C4-2B (cell line): ENCODE data around the gene CARHSP1.
"Not testable (repeated sequence)": the region's sequence is repeated elsewhere in the genome, so short reads cannot be mapped to it uniquely, and the experiment has no call there.

Experiments used
- ZFX ChIP-seq: fragments of 450-650 bp; IDR thresholded peaks from 2 replicates; pipeline ENCODE4 v1.6.1; 2017
- TF ChIP-seq, protein P1 (sequence below): fragments of 450-650 bp; conservative IDR thresholded peaks from 2 replicates; pipeline ENCODE4 v1.5.1; 2017; ENCODE audit warnings: mild to moderate bottlenecking

DNA sequence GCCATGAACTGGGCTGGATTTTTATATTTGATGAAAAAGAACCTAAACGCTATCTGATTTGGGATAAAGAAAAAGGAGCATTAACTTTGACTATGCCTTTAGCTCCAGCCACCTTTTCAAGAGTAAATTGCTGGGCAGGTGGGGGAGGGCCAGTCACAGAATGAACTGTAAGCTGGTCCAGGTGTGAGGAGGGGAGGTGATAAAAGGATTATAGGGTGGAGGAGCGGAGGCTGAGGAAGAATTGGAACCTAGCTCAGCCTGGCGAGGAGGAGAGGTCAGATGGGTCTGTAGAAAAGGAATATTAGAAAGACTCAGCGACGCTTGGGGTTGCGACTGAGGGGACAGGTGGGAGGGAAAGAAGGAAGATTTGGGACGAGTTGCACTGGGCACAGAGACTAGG is 32.0 kb downstream of the CARHSP1 start:
- TF ChIP-seq, protein P1, sequence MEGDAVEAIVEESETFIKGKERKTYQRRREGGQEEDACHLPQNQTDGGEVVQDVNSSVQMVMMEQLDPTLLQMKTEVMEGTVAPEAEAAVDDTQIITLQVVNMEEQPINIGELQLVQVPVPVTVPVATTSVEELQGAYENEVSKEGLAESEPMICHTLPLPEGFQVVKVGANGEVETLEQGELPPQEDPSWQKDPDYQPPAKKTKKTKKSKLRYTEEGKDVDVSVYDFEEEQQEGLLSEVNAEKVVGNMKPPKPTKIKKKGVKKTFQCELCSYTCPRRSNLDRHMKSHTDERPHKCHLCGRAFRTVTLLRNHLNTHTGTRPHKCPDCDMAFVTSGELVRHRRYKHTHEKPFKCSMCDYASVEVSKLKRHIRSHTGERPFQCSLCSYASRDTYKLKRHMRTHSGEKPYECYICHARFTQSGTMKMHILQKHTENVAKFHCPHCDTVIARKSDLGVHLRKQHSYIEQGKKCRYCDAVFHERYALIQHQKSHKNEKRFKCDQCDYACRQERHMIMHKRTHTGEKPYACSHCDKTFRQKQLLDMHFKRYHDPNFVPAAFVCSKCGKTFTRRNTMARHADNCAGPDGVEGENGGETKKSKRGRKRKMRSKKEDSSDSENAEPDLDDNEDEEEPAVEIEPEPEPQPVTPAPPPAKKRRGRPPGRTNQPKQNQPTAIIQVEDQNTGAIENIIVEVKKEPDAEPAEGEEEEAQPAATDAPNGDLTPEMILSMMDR, result not testable (repeated sequence)
- TF ChIP-seq ZFX, result not testable (repeated sequence)
